Right lobe of liver (tissue), 4 donors: Measurements from ENCODE around the gene CHAD.

Experiments used
- CTCF ChIP-seq, 4 donors: fragments of 200-600 bp in 3 of 4; fragments of 450-650 bp in 1 of 4; IDR thresholded peaks; one replicate each; pipeline versions ENCODE4 v1.5.1 to v1.8.0; 2016 to 2022; ENCODE audit warnings: antibody characterized with exemption in 4 of 4, mild to moderate bottlenecking in 2 of 4
- POLR2A ChIP-seq: fragments of 450-650 bp; IDR thresholded peaks from one replicate; pipeline ENCODE4 v1.6.1; 2017; ENCODE audit warnings: antibody characterized with exemption, mild to moderate bottlenecking
- donor health status: DM: no; HTN: no; CAD: no.
- donor health status: DM: no; HTN: no; CAD: no.
- donor health status: DM: no; HTN: yes; CAD: no.

DNA sequence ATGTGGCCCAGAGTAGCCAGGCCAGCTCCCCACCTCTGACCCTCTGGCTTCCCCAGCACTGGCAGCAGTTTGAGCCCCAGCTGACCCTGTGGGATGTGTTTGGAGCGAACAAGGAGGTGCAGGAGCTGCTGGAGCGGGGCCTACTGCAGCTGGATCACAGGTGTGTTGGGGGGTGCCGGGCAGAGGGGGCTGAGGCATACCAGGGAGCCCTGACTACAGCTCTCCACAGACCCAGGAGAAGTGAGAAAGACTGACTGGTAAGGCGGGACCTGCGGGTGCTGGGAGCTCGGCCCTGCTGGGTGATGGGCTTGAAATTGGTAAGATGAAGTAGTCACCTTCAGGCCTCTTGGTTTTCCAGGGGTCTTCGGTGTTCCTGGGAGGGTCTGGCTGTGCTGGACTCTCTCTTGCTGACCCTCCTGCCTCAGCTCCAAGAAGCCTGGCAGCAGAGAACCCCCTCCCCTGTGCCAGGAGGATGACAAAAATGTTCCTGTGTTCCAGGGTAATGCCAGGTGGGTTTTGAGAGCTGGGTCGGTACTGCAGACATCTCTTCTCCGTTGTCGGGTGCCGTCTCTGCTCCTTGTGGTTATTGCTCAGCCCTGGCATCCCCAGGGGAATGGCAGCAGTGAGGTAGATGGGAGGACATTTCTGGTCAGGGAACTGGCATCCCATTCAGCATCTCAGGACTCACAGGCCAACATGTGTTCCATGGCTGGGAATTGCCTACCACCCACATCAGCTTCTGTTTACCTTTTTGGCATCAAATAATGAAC lies 15.9 kb upstream of the CHAD start:
- TF ChIP-seq CTCF (IDR thresholded peaks at IDR 0.05) (no peak), POLR2A (no peak)
